K562 (cell line): ENCODE measurements around the gene DDX54. TPM values are rescaled to one million over a fixed set of nuclear protein-coding genes. Genes with fewer than 3 reads are reported as not detected.
A peak's percentile ranks its signal among the peaks of the same experiment; 100 is the strongest.

Experiments used
- CCNT2 ChIP-seq: IDR thresholded peaks from 2 replicates; pipeline ENCODE4 v1.6.1; 2011; ENCODE audit warnings: borderline replicate concordance, low read depth, mild to moderate bottlenecking, moderate library complexity, mixed read lengths, low read length; ENCODE audit not compliant: insufficient read length; ENCODE audit errors: extremely low read depth
- HDGF ChIP-seq: fragments of 450-650 bp; IDR thresholded peaks from 2 replicates; pipeline ENCODE4 v1.6.1; 2016
- MAFG ChIP-seq: fragments of 450-650 bp; conservative IDR thresholded peaks from 2 replicates; pipeline ENCODE4 v1.6.1; 2016; ENCODE audit warnings: missing genetic modification characterization, missing compliant biosample characterization
- NELFE ChIP-seq: IDR thresholded peaks from 2 replicates; pipeline ENCODE4 v1.6.1; 2011; ENCODE audit warnings: mild to moderate bottlenecking; ENCODE audit not compliant: insufficient read depth, insufficient read length
- NFYB ChIP-seq: IDR thresholded peaks from 2 replicates; pipeline ENCODE4 v1.6.1; 2011; ENCODE audit warnings: mild to moderate bottlenecking, moderate library complexity; ENCODE audit not compliant: insufficient read length; ENCODE audit errors: extremely low read depth
- NKRF ChIP-seq: fragments of 450-650 bp; IDR thresholded peaks from 2 replicates; pipeline ENCODE4 v1.6.1; 2016; ENCODE audit warnings: borderline replicate concordance
- NR4A1 ChIP-seq, 2 experiments: fragments of 250-450 bp in 1 of 2; fragments of 450-650 bp in 1 of 2; sonication (Bioruptor Pico) in 1 of 2; IDR thresholded peaks; 2 replicates each; pipeline versions ENCODE4 v1.4.0 to v1.6.1; 2016 to 2020; ENCODE audit warnings: mild to moderate bottlenecking in 2 of 2, missing compliant biosample characterization in 1 of 2, missing genetic modification characterization in 1 of 2, moderate library complexity in 1 of 2
- RBM25 ChIP-seq: fragments of 200-400 bp; formaldehyde crosslinking; IDR thresholded peaks from 2 replicates; pipeline ENCODE4 v1.6.1; 2018; ENCODE audit warnings: low read length, low read depth, moderate library complexity; ENCODE audit not compliant: severe bottlenecking
- RCOR1 ChIP-seq, 2 experiments: IDR thresholded peaks; 2 replicates each; pipeline ENCODE4 v1.6.1; 2012; ENCODE audit warnings: low read depth in 2 of 2, low read length in 2 of 2, borderline replicate concordance in 1 of 2, improper control_type of control experiment in 1 of 2
- SMAD4 ChIP-seq: fragments of 250-450 bp; sonication (Bioruptor Pico); conservative IDR thresholded peaks from 2 replicates; pipeline ENCODE4 v1.8.0; 2021; ENCODE audit warnings: inconsistent platforms, mild to moderate bottlenecking, moderate library complexity
- TRIM24 ChIP-seq, 2 experiments: fragments of 450-650 bp; IDR thresholded peaks; 2 replicates each; pipeline ENCODE4 v1.6.1; 2016
- YBX1 ChIP-seq: fragments of 450-650 bp; IDR thresholded peaks from 2 replicates; pipeline ENCODE4 v1.7.1; 2016; ENCODE audit warnings: mild to moderate bottlenecking
- YY1 ChIP-seq, 3 experiments: IDR thresholded peaks; 2 replicates each; pipeline ENCODE4 v1.6.1; 2011; ENCODE audit warnings: low read length in 2 of 3, mild to moderate bottlenecking in 2 of 3, moderate library complexity in 2 of 3, borderline replicate concordance in 1 of 3, control low read depth in 1 of 3, low read depth in 1 of 3; ENCODE audit not compliant: insufficient read depth in 3 of 3, insufficient replicate concordance in 2 of 3, control insufficient read depth in 1 of 3, insufficient read length in 1 of 3; ENCODE audit errors: extremely low read depth in 1 of 3
- ZNF239 ChIP-seq: fragments of 250-450 bp; sonication (Bioruptor Pico); IDR thresholded peaks from 2 replicates; pipeline ENCODE4 v1.4.0; 2020; ENCODE audit warnings: mild to moderate bottlenecking
- ZNF655 ChIP-seq: fragments of 250-450 bp; sonication (Bioruptor Pico); IDR thresholded peaks from 2 replicates; pipeline ENCODE4 v1.5.0; 2021
- ZNF717 ChIP-seq: fragments of 250-450 bp; sonication (Bioruptor Pico); IDR thresholded peaks from 2 replicates; pipeline ENCODE4 v1.5.0; 2021
- ZNF785 ChIP-seq: fragments of 250-450 bp; sonication (Bioruptor Pico); IDR thresholded peaks from 2 replicates; pipeline ENCODE4 v1.4.0; 2020; ENCODE audit warnings: mild to moderate bottlenecking
- polyA plus RNA-seq, 8 experiments: library from polyadenylated mRNA; depleted of rRNA in 4 of 8; stranded (reverse) in 5 of 8; unstranded in 3 of 8; fragments of >200 nt; fragmentation: Nextera tagmentation in 2 of 8; fragmentation: Illumina TruSeq in 1 of 8; extraction: Ambion mirVana in 2 of 8; extraction: Trizol in 1 of 8; gene quantifications; 2 replicates each; pipeline versions ENCODE4 v1.2.1 to v1.2.3, GENCODE V29; 2011 to 2014; ENCODE audit warnings: inconsistent platforms in 1 of 8, missing spikeins in 1 of 8
- total RNA-seq, 7 experiments: library from RNA; depleted of rRNA in 6 of 7; stranded (reverse); fragments of >200 nt in 6 of 7; fragmentation: Illumina TruSeq in 2 of 7; extraction: Trizol in 2 of 7; gene quantifications; 2 replicates each; pipeline versions ENCODE4 v1.2.1 to v1.2.3, GENCODE V29; 2011 to 2021; ENCODE audit warnings: low replicate concordance in 1 of 7
- TF ChIP-seq, protein P1 (sequence below): fragments of 200-400 bp; formaldehyde crosslinking; IDR thresholded peaks from 2 replicates; pipeline ENCODE4 v1.6.1; 2017; ENCODE audit warnings: mild to moderate bottlenecking, low read depth, low read length, moderate library complexity
- TF ChIP-seq, protein P2 (sequence below): fragments of 450-650 bp; IDR thresholded peaks from 2 replicates; pipeline ENCODE4 v1.6.1; 2017; ENCODE audit warnings: mild to moderate bottlenecking, moderate library complexity

The DDX54 gene
- total and polyA plus RNA-seq, 9 of the 15 experiments (the other 6 are each of a cell fraction or from before 2014, with no cell fraction given): 1.4 to 135 (median 51.4) TPM

- TF ChIP-seq NKRF (peak; percentile 13; the same call in 1 of the 2 replicates), TRIM24 (IDR thresholded peaks at IDR 0.05) (no peak), ZNF717 (CRISPR knock-in tag) (no peak), MAFG (tag) (no peak), YY1 (IDR thresholded peaks at IDR 0.05; ENCODE audit: borderline replicate concordance in 1 of 3, control insufficient read depth in 1 of 3, extremely low read depth in 1 of 3, insufficient read depth in 3 of 3, insufficient read length in 1 of 3, insufficient replicate concordance in 2 of 3, low read depth in 1 of 3, low read length in 2 of 3) (no peak), RCOR1 (IDR thresholded peaks at IDR 0.05; ENCODE audit: borderline replicate concordance in 1 of 2, low read depth in 2 of 2, low read length in 2 of 2) (0 out of 4 replicates have a peak, but pooled peaks of 1 of the 2 experiments have one; percentile 6), YBX1 (no peak), NR4A1 (CRISPR knock-in tag; IDR thresholded peaks at IDR 0.05) (no peak), NR4A1 (tag; IDR thresholded peaks at IDR 0.05) (no peak), CCNT2 (no peak), RBM25 (peak; percentile 81), SMAD4 (CRISPR knock-in tag) (0 out of 2 replicates have a peak, but pooled peaks have one; percentile 22), HDGF (no peak), NFYB (no peak), NELFE (no peak), ZNF655 (CRISPR knock-in tag) (no peak), ZNF239 (CRISPR knock-in tag) (no peak), ZNF785 (CRISPR knock-in tag) (no peak)
- TF ChIP-seq, protein P1, sequence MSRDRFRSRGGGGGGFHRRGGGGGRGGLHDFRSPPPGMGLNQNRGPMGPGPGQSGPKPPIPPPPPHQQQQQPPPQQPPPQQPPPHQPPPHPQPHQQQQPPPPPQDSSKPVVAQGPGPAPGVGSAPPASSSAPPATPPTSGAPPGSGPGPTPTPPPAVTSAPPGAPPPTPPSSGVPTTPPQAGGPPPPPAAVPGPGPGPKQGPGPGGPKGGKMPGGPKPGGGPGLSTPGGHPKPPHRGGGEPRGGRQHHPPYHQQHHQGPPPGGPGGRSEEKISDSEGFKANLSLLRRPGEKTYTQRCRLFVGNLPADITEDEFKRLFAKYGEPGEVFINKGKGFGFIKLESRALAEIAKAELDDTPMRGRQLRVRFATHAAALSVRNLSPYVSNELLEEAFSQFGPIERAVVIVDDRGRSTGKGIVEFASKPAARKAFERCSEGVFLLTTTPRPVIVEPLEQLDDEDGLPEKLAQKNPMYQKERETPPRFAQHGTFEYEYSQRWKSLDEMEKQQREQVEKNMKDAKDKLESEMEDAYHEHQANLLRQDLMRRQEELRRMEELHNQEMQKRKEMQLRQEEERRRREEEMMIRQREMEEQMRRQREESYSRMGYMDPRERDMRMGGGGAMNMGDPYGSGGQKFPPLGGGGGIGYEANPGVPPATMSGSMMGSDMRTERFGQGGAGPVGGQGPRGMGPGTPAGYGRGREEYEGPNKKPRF: no peak
- TF ChIP-seq, protein P2, sequence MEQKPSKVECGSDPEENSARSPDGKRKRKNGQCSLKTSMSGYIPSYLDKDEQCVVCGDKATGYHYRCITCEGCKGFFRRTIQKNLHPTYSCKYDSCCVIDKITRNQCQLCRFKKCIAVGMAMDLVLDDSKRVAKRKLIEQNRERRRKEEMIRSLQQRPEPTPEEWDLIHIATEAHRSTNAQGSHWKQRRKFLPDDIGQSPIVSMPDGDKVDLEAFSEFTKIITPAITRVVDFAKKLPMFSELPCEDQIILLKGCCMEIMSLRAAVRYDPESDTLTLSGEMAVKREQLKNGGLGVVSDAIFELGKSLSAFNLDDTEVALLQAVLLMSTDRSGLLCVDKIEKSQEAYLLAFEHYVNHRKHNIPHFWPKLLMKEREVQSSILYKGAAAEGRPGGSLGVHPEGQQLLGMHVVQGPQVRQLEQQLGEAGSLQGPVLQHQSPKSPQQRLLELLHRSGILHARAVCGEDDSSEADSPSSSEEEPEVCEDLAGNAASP: 0 out of 2 replicates have a peak, but pooled peaks have one; percentile 14
These were observed 36.9 kb upstream of the DDX54 start (continued) for GRCh38 chr12:113221997-113222729.
